HG03196 (cell line): Measurements from ENCODE around the gene RPS6KA5.
"Not testable (repeated sequence)": the region's sequence is repeated elsewhere in the genome, so short reads cannot be mapped to it uniquely, and the experiment has no call there.

Source experiments
- ATAC-seq: cut with Tn5 transposase; IDR thresholded peaks from one replicate; pipeline ENCODE4 v1.9.1; 2021; ENCODE audit not compliant: unreplicated experiment

Gene RPS6KA5

DNA sequence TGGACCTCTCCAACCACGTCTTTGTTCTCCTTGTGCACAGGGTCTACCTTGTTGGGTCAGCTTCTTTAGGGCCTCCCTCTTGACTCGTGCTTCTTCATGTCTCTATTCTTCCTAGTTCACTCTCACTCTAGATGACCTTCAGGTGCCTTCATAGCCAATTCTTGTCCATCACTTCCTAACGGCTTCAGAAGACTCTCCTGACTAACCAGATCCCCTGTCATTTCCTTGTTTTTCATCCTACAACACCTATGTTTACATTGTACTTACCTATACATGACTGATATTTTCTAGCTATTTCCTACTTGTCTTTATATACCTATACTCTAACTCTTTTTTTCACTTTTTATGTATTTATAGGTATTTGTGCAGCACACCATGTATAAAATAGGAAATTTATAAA, 117.1 kb downstream of the RPS6KA5 start:
- ATAC-seq, result no peak

DNA sequence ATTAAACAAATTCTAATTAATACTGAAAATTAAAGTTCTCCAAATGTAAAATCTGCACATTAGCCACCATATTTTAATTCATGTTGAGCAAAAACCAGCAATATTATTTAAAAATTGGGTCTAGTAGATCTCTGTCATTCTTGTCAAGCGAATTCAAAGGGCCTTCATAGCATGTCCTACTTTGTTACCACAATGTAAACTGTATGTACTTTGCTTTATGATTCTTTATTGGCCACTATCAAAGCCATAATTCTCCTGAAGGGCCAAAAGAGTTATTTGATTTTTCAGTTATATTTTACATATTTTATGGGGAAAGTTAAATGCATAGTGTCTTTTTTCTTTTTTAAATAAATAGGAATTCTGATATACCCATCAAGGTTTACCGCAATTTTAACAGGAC, 117.9 kb downstream of the RPS6KA5 start:
- ATAC-seq, result no peak

GRCh38 chr14:90941706-90942105, 118.7 kb downstream of the RPS6KA5 start:
- ATAC-seq, result no peak

DNA sequence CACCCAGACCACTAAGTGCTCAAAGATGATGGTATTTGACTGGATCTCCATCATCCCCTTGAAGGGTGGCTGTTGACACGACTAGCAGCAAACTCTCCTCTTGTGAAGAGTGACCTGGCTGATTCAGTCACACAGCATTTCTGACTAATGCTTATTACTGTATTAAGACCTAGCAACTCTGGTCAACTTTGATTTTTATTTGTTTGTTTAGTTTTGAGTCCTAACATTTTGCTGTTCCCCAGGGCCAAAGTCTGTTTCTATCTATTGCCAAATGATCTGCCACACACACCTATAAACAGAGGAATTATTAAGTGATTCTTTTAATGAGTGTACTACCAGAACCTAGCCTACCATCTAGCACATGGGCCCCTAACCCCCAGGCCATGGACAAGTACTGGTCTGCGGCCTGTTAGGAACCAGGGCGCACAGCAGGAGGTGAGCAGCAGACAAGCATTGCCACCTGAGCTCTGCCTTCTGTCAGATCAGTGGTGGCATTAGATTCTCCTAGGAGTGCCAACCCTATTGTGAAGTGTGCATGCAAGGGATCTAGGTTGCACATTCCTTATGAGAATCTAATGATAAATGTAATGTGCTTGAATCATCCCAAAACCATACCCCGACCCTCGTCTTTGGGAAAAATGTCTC, 120.0 kb downstream of the RPS6KA5 start:
- no peak for ATAC-seq

- not testable (repeated sequence) for ATAC-seq
These were observed 121.1 kb downstream of the RPS6KA5 start for GRCh38 chr14:90939252-90939795.

DNA sequence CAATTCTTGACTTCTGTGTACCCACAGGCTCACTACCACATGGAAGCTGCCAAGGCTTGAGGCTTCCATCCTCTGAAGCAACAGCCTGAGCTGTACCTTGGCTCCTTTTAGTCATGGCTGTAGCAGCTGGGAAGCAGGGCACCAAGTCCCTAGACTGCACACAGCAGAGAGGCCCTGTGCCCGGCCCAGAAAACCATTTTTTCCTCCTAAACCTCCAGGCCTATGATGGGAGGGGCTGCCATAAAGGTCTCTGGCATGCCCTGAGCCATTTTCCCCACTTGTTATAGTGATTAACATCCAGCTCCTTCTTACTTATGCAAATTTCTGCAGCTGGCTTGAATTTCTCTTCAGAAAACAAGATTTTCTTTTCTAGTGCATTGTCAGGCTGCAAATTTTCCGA, 121.8 kb downstream of the RPS6KA5 start:
- ATAC-seq, result no peak

- no peak for ATAC-seq
These were observed 123.5 kb downstream of the RPS6KA5 start for GRCh38 chr14:90936757-90937440.

- ATAC-seq, result no peak
These were observed 135.7 kb downstream of the RPS6KA5 start for GRCh38 chr14:90924621-90925340.

DNA sequence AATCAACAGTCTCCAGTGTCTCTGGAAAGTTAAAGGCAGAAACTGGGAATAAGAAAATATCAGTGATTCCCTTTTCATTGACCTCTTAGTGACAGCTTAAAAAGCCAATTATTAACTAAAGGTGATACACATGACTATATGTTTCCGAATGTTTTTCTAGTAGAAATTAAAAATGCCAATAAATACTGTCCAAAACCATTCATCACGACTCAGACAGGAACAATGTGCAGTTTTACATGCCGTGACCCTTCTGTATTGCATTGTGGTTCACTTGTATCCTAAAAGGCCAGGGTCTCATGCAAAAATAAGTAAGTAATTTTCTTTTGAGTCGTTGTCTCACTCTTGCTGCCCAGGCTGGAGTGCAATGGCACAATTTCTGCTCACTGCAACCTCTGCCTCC, 138.3 kb downstream of the RPS6KA5 start:
- no peak for ATAC-seq

- ATAC-seq, result no peak
These were observed 149.3 kb downstream of the RPS6KA5 start for GRCh38 chr14:90911121-90911520.

- no peak for ATAC-seq
These were observed 153.3 kb downstream of the RPS6KA5 start for GRCh38 chr14:90907178-90907577.

DNA sequence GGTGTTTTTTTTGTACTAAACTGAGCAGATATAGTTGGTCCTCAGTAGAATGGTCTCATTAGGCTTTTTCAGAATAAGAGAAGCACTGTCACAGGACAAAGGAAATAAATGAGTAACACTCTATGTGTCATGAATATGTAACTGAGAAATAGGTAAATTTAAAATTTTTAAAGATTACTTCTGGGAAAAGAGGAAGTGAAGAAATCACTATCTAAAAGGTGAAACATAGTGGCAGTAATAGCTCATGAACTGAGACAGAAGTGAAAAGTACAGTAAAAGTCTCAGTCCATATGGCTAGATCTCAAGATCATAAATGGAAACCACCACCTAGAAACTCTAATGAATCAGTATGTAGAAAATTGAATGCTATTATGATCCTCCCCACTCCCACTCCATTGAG, 154.9 kb downstream of the RPS6KA5 start:
- peak; percentile 88 for ATAC-seq

- peak; percentile 50 for ATAC-seq
These were observed 157.3 kb downstream of the RPS6KA5 start for GRCh38 chr14:90903101-90903500.

DNA sequence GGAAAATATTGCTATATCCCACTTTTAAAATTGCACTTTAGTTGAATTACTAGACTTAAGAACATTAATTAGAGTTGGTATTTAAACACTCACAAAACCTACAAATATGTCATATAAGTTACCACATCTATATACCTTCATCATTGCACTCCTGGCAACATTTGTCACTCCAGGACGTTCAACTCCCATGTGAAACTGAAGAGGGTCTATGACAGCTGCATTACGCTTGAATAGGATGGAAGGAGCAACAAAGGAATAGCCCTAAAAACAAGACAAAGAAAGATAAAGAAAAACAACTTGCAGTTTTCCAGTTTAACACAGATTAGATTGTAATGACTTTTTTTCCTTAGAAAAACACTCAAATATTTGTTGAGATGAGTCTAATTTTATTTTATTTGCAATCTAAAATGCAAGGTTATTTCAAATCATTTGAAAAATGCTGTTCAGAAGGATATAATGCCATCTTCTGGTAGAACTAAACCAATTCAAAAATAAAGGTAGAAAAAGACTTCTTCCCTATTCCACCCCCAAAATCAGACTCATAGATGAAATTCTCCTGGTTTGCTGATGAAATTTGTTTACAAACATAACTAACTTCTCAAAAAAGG, 159.9 kb downstream of the RPS6KA5 start:
- no peak for ATAC-seq

GRCh38 chr14:90897022-90897421, 163.4 kb downstream of the RPS6KA5 start:
- ATAC-seq, result no peak

DNA sequence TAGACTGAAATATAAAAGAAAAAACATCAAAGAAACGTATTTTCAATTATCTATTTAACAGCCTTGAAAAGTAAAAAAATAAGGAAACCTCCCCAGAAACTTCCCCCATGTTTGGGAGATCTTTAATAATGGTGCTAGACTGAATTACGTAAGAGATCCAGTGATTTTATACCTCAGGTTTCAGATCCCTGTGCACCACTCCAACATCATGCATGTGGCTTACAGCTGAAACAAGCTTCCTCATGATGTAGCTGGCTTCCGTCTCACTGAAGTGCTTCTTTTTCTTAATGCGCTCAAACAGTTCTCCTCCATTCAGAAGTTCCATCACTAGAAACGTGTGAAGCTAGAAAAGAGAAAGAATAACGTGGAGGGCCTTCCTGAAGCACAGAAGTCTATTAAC, 166.2 kb downstream of the RPS6KA5 start:
- ATAC-seq, result no peak

GRCh38 chr14:90893510-90893909, 166.9 kb downstream of the RPS6KA5 start:
- no peak for ATAC-seq

DNA sequence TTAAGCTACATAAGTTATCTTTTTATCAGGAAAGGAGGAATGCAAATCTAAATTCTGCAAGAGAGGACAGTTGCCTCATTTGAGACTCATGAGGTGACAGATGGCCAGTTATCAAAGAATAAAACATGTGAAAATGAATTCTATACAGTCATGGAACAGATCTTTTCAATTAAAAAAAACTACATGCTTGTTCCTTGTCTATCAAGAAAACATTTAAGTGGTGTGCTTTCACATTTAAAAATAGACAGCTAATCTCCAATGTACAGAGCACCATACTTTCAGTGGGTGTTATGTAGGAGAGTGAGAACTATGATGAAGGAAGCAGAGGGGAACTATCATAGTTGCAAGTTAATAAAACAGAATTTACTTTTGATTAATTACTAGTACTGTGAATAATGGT, 167.5 kb downstream of the RPS6KA5 start:
- ATAC-seq, result no peak

- no peak for ATAC-seq
These were observed 169.1 kb downstream of the RPS6KA5 start for GRCh38 chr14:90891326-90891725.

GRCh38 chr14:90890322-90891020, 170.0 kb downstream of the RPS6KA5 start:
- no peak for ATAC-seq

DNA sequence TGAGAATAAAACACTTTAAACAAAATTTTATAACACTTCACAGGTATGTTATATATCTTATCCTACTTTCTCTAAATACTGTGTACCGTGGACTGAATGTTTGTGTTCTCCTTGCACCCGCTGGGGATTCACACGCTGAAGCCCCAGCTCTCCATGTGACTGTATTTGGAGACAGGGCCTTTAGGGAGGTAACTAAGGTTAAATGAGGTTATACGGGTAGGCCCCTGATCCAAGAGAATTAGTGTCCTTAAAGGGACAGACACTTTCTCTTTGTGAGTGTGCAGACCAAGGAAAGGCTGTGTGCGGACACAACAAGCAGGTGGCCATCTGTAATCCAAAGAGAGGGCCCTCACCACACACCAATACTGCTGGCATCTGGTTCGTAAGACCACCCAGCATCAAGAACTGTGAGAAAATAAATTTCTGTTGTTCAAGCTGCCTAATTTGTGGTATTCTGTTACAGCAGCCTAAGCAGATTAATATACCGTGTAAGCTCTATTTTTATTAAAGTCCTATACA, 174.1 kb downstream of the RPS6KA5 start:
- no peak for ATAC-seq
